GM18870 (cell line): Measurements from ENCODE around the gene ZNF582.

ENCODE experiments used
- ATAC-seq: cut with Tn5 transposase; IDR thresholded peaks from one replicate; pipeline ENCODE4 v1.9.1; 2021; ENCODE audit warnings: moderate library complexity; ENCODE audit not compliant: unreplicated experiment

ZNF582 gene

GRCh38 chr19:56393119-56394012, at the start of gene ZNF582:
ZNF582 (minus strand) TSS chr19:56393534; CDS start chr19:56391752, 1,782 bp downstream.
- ATAC-seq, result peak; percentile 64

GRCh38 chr19:56441206-56441792, 48.0 kb upstream of the ZNF582 start:
- no peak for ATAC-seq

- ATAC-seq, result no peak
Measured at GRCh38 chr19:56423985-56424353, 30.6 kb upstream of the ZNF582 start.

DNA sequence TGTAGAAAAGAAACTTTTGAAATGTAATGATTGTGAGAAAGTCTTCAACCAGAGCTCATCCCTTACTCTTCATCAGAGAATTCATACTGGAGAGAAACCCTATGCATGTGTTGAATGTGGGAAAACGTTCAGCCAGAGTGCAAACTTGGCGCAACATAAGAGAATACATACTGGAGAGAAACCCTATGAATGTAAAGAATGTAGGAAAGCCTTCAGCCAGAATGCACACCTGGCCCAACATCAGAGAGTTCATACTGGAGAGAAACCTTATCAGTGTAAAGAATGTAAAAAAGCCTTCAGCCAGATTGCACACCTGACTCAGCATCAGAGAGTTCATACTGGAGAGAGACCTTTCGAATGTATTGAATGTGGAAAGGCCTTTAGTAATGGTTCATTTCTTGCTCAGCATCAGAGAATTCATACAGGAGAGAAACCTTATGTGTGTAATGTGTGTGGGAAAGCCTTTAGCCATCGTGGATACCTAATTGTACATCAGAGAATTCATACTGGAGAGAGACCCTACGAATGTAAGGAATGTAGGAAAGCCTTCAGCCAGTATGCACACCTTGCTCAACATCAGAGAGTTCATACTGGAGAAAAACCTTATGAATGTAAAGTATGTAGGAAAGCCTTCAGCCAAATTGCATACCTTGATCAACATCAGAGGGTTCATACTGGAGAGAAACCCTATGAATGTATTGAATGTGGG, 30.1 kb upstream of the ZNF582 start:
- ATAC-seq, result no peak

DNA sequence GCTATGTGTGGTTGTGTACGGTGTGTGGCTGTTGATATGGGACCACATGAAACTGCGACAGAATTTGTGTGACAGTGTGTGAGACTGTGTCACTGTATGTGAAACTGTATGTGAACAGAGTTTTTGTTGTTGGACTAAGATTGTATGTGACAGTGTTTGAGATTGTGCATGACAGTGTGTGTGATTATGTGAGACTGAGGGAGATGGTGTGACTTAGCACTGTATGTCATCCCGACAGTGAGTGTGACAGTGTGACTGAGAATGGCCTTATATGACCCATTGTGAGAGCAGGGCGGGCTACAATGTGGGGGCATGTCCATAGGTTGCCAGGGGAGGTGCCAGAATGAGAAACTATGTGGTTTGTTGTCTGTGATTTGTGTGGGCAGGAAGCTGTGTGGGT, 11.7 kb upstream of the ZNF582 start:
- ATAC-seq, result no peak

GRCh38 chr19:56404705-56405056, 11.3 kb upstream of the ZNF582 start:
- ATAC-seq, result no peak

GRCh38 chr19:56403764-56404704, 10.7 kb upstream of the ZNF582 start, which contains the start of gene ZNF583:
ZNF583 (plus strand) TSS chr19:56404332; CDS start chr19:56407115, 2,783 bp downstream.
- peak; percentile 54 for ATAC-seq

DNA sequence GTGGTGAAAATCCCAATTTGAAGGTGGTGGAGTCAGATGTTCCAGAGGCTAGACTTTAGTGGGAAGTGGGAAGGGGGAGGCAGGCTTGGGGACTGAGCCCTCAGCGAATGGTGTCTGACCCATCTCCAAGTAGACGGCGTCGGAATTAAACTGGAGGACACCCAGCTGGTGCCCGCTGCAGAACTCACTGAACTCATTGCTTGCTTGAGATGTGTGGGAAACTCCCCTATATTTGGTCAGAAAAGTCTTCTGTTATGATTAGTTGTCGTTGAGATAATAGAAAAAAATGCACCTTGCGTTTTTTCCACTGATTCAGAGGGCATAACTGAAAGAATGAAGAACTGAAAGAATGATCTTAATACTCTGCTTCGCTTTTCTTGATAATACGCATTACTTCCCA, 9.9 kb upstream of the ZNF582 start:
- ATAC-seq, result peak; percentile 4

GRCh38 chr19:56400485-56400884, 7.2 kb upstream of the ZNF582 start:
- ATAC-seq, result no peak

DNA sequence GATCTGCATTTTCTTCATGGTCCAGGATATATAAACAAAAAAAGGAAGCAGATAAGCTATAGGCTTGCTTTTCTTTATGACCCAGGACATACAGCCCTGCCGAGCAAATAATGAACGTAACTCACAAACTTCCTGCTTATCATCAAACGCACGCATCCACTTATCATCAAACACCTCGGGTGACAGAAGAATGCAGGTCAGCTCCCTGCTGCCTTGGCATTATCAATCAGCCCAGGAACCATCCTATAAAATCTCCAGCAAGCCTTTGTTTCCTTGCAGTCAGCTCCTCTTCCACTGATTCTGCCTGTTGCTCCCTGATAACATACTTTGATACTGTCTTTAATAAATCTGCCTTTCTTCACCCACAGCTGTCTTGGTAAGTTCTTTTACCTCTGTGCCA, 5.5 kb upstream of the ZNF582 start:
- ATAC-seq, result no peak

GRCh38 chr19:56383826-56384605, 9.3 kb downstream of the ZNF582 start:
- ATAC-seq, result no peak

- ATAC-seq, result no peak
Measured at GRCh38 chr19:56377105-56377924, 16.0 kb downstream of the ZNF582 start.

DNA sequence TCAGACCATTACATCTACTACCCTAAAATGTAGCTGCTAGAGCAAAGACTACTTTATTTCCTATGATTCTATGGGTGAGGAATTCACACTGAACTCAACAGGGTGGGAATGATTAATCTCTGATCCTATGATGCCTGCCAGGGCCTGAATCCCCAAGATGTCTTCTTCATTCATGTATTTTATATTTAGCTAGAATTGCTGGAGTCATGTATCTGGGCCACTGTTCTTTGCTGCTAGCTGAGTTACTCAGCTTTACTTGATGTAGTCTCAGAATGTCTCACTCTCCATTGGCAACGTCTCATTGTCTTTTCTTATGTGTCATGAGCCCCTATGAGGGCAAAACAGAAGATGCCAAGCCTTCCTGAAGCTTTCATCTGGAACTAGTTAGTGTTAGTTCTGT, 21.1 kb downstream of the ZNF582 start:
- ATAC-seq, result no peak

- no peak for ATAC-seq
Measured at GRCh38 chr19:56369886-56370676, 23.3 kb downstream of the ZNF582 start.

DNA sequence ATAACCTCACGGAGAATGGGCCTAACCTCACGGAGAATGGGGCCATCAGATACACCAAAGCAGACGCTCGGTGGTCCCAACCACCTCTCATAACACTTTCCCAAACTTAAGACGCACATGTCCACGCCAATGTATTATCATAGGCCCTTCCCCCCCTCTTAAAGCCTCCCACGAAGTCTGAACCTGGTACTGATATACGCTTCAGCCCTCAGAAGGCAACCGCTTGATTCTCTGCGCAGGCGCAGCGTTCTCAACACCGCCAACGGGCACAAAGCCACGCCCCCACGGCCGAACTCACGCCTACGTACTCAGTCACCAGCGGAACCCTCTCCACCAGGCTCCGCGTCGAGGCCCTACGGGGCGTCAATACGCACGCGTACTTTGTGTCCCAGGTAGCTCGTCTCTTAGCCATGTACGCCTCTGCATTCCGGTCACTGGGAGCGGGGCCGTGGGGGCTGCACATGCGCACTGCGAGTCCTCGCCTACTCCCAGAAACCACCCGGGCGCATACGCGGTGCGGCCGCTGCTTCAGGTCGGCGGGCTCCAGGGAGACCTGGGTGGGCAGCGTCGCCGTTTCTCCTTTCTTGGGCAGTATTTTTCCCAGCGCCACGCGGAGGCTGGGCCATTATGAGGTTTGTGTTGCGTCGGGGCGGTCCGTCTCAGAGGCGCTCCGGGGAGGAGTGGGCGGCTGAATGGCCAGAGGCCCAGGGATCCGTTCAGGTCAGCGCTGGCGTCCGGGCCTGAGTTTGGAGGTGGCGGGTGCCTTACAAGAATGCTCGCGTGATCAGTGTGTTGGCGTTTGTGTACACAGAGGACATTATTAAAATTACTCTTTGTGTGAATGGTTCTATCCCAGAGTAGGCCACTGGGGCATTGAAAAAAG, 25.3 kb downstream of the ZNF582 start:
- no peak for ATAC-seq

GRCh38 chr19:56360841-56361240, 32.5 kb downstream of the ZNF582 start:
- no peak for ATAC-seq

- ATAC-seq, result no peak
Measured at GRCh38 chr19:56356944-56357343, 36.4 kb downstream of the ZNF582 start.
